ENCODE data around the gene TRIM3. TPM values are rescaled to one million over a fixed set of nuclear protein-coding genes. Genes with fewer than 3 reads are reported as not detected.

Gene TRIM3
- polyA plus RNA-seq, 1 donor from 2014 or later: 81.7 TPM

DNA sequence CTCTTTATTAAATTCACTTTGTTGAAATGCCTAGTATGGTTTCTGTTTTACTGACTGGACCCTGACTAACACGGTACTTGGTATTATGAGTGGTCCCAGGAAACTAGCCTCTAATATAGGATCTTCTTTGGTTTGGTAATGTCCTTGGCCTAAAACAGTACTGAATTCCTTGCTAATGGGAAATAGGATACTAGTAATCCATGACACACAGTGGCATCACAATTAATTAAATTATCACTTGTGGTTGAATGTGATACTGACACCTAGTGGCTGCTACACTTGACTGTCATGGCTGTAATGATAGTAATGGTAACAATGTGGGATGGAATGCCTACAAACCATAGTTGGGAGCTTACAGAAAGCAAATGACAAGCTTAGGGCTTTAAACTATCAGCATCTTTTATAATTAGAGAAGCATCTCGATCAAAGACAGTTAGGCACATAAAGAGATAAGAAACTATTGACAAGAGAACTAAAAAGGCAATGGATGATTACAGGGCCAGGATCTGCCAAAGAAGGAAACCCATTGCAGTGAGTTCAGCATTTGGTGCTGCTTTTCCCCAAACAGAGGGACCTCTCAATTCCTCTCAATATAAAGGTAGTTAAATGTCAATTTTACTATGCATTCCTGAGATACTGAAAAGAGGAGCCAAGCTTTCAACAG is 32.0 kb upstream of the TRIM3 start:
- no peak overlapping the region for H2AFZ ChIP-seq (ENCODE audit: low read depth, low read length)
- no peaks in the 10 kb centered on the region for H3K79me2 ChIP-seq (replicated peaks; ENCODE audit: insufficient read depth, low read length)
- no peaks in the 10 kb centered on the region for H3K36me3 ChIP-seq (ENCODE audit: insufficient read depth, low read length)
- H3K9me2 ChIP-seq (ENCODE audit: insufficient read depth, low read length): no peaks in the 10 kb centered on the region
- H3K4me2 ChIP-seq (ENCODE audit: low read length): no peak overlapping the region
- H3F3A ChIP-seq (ENCODE audit: insufficient read depth, low read length, poor library complexity, severe bottlenecking): no peaks in the 10 kb centered on the region
- H3K9me3 ChIP-seq (ENCODE audit: low read length): no peaks in the 10 kb centered on the region
- no peaks in the 10 kb centered on the region for H4K20me1 ChIP-seq (ENCODE audit: insufficient read depth)
- no peak overlapping the region for H3K4me3 ChIP-seq (ENCODE audit: low read length)
- TF ChIP-seq RAD21 (conservative IDR thresholded peaks at IDR 0.05): peak; percentile 70
- TF ChIP-seq SMC3 (conservative IDR thresholded peaks at IDR 0.05; ENCODE audit: poor library complexity): peak; percentile 82
- no peak for TF ChIP-seq MXI1 (conservative IDR thresholded peaks at IDR 0.05; ENCODE audit: poor library complexity, severe bottlenecking)
- TF ChIP-seq, protein P1, sequence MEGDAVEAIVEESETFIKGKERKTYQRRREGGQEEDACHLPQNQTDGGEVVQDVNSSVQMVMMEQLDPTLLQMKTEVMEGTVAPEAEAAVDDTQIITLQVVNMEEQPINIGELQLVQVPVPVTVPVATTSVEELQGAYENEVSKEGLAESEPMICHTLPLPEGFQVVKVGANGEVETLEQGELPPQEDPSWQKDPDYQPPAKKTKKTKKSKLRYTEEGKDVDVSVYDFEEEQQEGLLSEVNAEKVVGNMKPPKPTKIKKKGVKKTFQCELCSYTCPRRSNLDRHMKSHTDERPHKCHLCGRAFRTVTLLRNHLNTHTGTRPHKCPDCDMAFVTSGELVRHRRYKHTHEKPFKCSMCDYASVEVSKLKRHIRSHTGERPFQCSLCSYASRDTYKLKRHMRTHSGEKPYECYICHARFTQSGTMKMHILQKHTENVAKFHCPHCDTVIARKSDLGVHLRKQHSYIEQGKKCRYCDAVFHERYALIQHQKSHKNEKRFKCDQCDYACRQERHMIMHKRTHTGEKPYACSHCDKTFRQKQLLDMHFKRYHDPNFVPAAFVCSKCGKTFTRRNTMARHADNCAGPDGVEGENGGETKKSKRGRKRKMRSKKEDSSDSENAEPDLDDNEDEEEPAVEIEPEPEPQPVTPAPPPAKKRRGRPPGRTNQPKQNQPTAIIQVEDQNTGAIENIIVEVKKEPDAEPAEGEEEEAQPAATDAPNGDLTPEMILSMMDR (IDR thresholded peaks at IDR 0.05; ENCODE audit: poor library complexity, severe bottlenecking): peak; percentile 80
- no peak overlapping the region for H3K27ac ChIP-seq (ENCODE audit: low read length)
- no peaks in the 10 kb centered on the region for H3K27me3 ChIP-seq (ENCODE audit: insufficient read depth, low read depth, low read length)
- no peak overlapping the region for H3K9ac ChIP-seq (ENCODE audit: low read length)

DNA sequence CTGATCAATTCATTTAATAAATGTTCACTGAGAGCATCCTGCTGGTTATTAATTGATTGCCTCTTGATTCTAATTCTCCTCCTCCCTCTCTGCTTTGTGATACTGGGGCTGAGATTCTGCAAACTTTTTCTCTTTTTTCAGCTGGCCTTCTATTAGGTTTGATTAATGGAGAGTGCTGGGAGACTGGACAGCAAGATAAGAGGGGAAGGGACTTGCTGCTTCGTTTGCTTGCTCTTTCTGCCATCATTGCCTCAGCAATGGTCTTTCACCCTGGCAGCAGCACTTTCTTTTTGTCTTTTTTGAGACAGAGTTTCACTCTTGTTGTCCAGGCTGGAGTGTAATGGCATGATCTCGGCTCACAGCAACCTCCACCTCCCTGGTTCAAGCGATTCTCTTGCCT is 30.4 kb upstream of the TRIM3 start:
- no peaks in the 10 kb centered on the region for H3F3A ChIP-seq (ENCODE audit: insufficient read depth, low read length, poor library complexity, severe bottlenecking)
- H3K36me3 ChIP-seq (ENCODE audit: insufficient read depth, low read length): no peaks in the 10 kb centered on the region
- H3K27me3 ChIP-seq (ENCODE audit: insufficient read depth, low read depth, low read length): no peaks in the 10 kb centered on the region
- H3K4me3 ChIP-seq (ENCODE audit: low read length): no peak overlapping the region
- no peaks in the 10 kb centered on the region for H3K79me2 ChIP-seq (replicated peaks; ENCODE audit: insufficient read depth, low read length)
- no peak overlapping the region for H3K27ac ChIP-seq (ENCODE audit: low read length)
- H3K4me2 ChIP-seq (ENCODE audit: low read length): no peak overlapping the region
- no peak overlapping the region for H2AFZ ChIP-seq (ENCODE audit: low read depth, low read length)
- no peaks in the 10 kb centered on the region for H4K20me1 ChIP-seq (ENCODE audit: insufficient read depth)
- H3K9ac ChIP-seq (ENCODE audit: low read length): no peak overlapping the region
- no peaks in the 10 kb centered on the region for H3K9me2 ChIP-seq (ENCODE audit: insufficient read depth, low read length)
- TF ChIP-seq SMC3 (conservative IDR thresholded peaks at IDR 0.05; ENCODE audit: poor library complexity) (no peak), POLR2AphosphoS5 (IDR thresholded peaks at IDR 0.05) (no peak), EZH2 (IDR thresholded peaks at IDR 0.05; ENCODE audit: borderline replicate concordance, insufficient read depth, low read length, poor library complexity, severe bottlenecking) (no peak), TAF1 (IDR thresholded peaks at IDR 0.05; ENCODE audit: low read depth) (no peak), MXI1 (conservative IDR thresholded peaks at IDR 0.05; ENCODE audit: poor library complexity, severe bottlenecking) (no peak), RAD21 (conservative IDR thresholded peaks at IDR 0.05) (no peak), EP300 (conservative IDR thresholded peaks at IDR 0.05; ENCODE audit: poor library complexity, severe bottlenecking) (no peak)
- TF ChIP-seq, protein P2, sequence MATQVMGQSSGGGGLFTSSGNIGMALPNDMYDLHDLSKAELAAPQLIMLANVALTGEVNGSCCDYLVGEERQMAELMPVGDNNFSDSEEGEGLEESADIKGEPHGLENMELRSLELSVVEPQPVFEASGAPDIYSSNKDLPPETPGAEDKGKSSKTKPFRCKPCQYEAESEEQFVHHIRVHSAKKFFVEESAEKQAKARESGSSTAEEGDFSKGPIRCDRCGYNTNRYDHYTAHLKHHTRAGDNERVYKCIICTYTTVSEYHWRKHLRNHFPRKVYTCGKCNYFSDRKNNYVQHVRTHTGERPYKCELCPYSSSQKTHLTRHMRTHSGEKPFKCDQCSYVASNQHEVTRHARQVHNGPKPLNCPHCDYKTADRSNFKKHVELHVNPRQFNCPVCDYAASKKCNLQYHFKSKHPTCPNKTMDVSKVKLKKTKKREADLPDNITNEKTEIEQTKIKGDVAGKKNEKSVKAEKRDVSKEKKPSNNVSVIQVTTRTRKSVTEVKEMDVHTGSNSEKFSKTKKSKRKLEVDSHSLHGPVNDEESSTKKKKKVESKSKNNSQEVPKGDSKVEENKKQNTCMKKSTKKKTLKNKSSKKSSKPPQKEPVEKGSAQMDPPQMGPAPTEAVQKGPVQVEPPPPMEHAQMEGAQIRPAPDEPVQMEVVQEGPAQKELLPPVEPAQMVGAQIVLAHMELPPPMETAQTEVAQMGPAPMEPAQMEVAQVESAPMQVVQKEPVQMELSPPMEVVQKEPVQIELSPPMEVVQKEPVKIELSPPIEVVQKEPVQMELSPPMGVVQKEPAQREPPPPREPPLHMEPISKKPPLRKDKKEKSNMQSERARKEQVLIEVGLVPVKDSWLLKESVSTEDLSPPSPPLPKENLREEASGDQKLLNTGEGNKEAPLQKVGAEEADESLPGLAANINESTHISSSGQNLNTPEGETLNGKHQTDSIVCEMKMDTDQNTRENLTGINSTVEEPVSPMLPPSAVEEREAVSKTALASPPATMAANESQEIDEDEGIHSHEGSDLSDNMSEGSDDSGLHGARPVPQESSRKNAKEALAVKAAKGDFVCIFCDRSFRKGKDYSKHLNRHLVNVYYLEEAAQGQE (IDR thresholded peaks at IDR 0.05; ENCODE audit: borderline replicate concordance): no peak
- TF ChIP-seq, protein P1 (IDR thresholded peaks at IDR 0.05; ENCODE audit: poor library complexity, severe bottlenecking): no peak
- no peaks in the 10 kb centered on the region for H3K9me3 ChIP-seq (ENCODE audit: low read length)
